Measurements from ENCODE around the gene RPS4Y2.

RPS4Y2 gene

GRCh38 chrY:20755808-20756207 is at the start of gene RPS4Y2:
Gene RPS4Y2 (plus strand): TSS chrY:20756108. CDS start chrY:20756164, 56 bp downstream.
- DNase-seq: no peak

DNA sequence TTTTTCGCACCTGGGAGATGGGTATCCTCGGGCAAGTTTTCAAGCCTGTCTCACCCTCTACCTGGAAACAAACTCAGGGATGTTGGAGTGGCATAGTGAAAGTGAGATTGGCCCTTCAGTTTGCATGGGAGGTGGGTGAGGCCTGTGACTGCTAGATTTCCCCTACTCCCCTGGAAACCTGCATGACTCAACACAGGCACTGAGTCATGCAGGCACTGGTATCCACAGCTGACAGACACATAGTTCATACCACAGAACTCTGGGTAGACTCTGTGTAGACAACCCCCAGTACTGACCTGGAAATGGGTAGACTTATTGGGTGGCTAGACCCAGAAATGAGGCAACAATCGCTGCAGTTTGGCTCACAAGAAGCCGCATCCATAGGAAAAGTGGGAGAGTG is 41.5 kb upstream of the RPS4Y2 start:
- no peak for DNase-seq

DNA sequence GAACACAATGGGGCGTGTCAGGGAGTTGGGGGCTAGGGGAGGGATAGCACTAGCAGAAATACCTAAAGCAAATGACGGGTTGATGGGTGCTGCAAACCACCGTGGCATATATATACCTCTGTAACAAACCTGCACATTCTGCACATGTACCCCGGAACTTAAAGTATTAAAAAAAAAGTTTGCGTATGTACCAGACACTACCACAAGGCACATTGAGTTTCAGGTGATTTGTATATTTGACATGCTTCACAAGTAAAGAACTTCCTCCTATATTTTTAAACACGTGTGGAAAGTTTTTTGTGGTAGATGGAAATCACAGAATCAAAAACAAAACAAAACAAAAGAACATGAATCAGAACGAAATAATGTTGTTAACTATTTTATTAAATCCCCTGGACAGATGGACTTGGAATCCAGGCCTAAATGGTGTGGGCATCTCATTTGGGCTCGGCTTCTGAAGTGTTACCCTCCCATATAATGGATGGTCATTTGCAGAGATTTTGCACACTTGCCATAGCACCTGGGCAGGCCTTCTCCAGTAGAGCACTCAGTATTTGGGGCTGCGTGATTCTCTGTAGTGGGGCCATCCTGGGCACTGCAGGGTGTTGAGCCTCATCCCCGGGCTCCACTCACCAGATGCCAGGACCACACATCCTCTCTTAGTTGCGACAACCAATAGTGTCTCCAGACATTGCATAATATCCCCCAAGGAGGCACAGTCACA is 29.6 kb upstream of the RPS4Y2 start:
- no peak for DNase-seq

DNA sequence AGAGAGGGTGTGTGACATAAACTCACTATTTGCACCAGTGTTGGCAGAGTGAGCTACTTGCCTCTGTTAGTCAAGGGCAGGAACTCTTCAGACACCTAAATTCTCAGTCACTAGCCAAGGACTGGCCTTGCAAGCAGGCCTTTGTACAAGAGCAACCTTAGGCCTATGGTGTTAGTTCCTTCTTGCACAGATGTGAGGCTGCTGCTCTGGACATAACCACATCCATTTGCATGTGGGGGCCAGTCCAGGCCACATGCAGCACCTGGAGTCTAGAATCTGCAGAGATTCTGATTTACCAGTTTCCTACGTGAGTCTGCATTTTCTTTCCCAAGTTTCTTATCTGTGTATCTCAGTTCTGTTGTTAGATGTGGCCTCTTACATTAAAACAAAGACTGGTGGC is 20.7 kb upstream of the RPS4Y2 start:
- DNase-seq: no peak

DNA sequence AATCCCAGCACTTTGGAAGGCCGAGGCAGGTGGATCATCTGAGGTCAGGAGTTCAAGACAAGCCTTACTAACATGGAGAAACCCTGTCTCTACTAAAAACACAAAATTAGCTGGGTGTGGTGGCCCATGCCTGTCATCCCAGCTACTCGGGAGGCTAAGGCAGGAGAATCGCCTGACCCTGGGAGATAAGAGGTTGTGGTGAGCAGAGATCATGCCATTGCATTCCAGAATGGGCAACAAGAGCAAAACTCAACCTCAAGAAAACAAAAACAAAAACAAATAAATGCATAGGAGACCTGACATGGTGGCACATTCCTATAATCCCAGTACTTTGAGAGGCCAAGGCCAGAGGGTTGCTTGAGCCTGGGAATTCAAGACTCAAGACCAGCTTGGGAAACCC is 16.1 kb upstream of the RPS4Y2 start:
- no peak for DNase-seq

- DNase-seq: no peak
Observed at GRCh38 chrY:20740609-20741008, 15.3 kb upstream of the RPS4Y2 start.

DNA sequence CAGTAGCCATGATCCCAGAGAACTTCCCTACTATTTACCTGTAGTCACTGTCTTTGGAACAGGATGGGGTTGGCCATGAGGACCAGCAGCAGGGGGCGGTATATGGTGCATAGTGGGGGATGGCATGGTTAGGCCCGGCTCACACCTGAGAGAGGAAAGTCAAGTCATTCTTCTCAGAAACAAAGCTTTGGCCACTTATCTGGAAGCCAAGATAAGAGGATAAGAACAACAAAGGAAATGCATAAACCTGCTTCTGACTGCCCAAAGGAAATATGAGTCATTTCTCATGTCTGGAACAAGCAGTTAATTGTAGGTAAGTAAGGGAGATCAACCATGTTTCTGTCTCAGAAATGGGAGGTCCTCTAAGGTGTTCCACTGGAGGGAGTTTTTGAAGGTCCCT is 10.8 kb upstream of the RPS4Y2 start:
- no peak for DNase-seq

DNA sequence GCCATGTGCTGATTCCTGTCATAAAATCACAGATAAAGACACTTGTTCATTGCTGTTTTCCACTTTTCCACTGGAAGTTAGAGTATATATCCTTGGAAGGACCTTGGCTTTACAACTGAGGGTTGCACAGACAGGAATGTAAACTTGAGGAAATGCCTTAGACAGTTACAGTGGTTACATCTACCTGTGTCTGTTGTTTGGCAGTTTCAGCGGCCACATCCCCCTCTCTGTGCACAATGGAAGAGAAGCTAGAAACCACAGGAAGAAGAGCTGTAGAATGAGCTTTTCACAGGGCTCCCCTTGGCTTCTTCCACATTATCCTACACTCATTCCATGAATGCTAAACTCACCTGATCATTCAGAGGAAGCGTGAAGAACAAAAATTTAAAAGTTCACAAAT is 9.0 kb upstream of the RPS4Y2 start:
- no peak for DNase-seq

- DNase-seq: no peak
Observed at GRCh38 chrY:20763869-20764268, 8.0 kb downstream of the RPS4Y2 start.

DNA sequence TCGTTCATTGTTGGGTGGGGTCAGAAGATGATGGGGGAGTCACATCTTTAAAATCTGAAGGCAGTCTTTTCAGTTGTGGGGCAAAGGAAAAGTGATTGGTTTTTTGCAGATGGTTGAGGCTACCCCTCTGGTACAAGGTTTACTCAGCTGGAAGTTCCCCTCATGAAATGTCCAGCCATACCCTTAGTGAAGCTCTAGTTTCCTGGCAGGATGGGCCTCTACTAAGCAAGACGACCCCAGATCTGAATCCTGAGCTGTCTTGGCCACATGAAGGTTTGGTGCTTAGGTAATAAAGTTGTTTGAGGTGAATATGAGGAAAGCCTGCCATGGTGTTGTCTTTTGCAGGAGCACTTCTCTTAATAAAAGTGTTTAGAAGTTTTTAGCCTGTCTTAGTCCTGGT is 9.2 kb downstream of the RPS4Y2 start:
- DNase-seq: no peak

- no peak for DNase-seq
Observed at GRCh38 chrY:20770755-20771154, 14.8 kb downstream of the RPS4Y2 start.

- DNase-seq: no peak
Observed at GRCh38 chrY:20776104-20776503, 20.2 kb downstream of the RPS4Y2 start.

GRCh38 chrY:20780104-20780654 is 24.3 kb downstream of the RPS4Y2 start:
- no peak for DNase-seq

GRCh38 chrY:20780776-20781175 is 24.9 kb downstream of the RPS4Y2 start:
- no peak for DNase-seq

GRCh38 chrY:20781408-20781807 is 25.5 kb downstream of the RPS4Y2 start:
- DNase-seq: no peak

GRCh38 chrY:20784965-20785364 is 29.1 kb downstream of the RPS4Y2 start:
- no peak for DNase-seq

DNA sequence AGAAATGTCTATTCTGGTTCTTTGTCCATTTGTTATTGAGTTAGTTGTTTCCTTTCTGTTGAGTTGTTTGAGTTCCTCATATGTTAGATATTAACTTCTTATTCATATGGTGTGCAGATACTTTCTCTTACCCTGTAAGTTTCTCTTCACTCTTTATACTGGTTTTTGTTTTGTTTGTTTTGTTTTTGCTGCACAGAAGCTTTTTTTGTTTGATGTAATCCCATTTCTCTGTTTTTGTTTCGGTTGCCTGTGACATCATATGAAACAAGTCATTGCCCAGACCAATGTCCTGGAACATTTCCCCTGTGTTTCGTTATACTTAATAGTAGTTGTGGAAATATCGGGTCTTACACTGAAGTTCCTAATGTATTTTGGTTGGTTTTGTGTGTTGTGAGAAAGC is 31.2 kb downstream of the RPS4Y2 start:
- DNase-seq: no peak

- no peak for DNase-seq
Observed at GRCh38 chrY:20798351-20799049, 42.6 kb downstream of the RPS4Y2 start.

GRCh38 chrY:20802659-20803058 is 46.8 kb downstream of the RPS4Y2 start:
- DNase-seq: no peak

GRCh38 chrY:20806243-20806642 is 50.3 kb downstream of the RPS4Y2 start:
- no peak for DNase-seq

GRCh38 chrY:20813459-20813858 is 57.6 kb downstream of the RPS4Y2 start:
- DNase-seq: no peak

DNA sequence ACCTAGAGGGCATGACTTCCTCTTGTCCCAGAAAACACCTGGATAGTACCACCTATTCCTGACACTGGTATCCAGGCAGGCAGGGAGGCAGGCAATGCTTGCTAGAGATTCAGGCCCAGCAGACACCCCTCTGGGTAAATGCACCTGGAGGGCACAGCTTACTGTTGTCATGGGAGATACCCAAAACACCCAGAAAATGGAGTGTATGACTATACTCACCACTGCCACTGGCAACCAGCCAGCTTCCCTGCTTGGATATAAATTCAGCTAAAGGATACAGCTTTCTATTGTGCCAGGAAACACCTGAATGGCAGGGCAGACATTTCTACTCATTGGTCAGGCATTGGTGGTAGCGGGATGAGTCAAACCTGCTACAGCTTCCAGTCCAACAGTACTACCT is 58.9 kb downstream of the RPS4Y2 start:
- DNase-seq: no peak

- no peak for DNase-seq
Observed at GRCh38 chrY:20817067-20817466, 61.2 kb downstream of the RPS4Y2 start.

Data from CD4-positive, alpha-beta T cell treated with Interleukin-17A for 4 hours (primary cell).